Measurements from ENCODE around the gene MMS22L.

MMS22L gene

DNA sequence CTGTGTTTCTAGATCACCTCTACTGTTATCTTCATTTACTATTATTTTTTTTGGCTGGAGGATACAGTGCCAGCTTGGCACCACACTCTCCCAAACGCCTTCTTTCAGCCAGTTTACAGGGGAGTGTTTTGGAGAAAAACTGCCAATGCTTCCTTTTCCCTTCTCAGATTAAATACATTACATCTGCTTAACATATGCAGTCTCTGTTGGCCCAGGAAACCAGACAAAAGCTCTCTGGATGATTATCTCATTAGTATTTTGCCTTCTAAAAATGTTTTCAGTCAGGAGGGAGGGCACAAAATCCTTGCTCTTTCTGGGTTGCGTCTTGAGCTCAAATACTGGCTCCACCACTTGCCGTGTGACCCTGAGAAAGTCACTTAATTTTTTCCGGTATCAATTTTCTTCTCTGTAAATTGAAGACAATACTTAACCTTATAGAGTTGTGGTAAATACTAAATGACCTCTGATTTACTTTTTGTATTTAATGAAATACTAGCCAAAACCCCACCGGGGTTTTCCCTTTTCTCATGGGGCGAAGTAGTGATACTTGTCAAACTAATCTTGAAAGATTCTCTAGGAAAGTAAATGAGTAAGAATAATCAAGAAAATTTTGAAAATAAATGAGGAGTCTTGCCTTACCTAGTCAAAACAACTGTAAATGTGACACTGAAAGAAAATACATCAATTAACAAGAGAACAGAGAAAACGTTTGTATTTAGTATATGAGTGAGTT, 146.2 kb downstream of the MMS22L start:
- no peak for DNase-seq

DNA sequence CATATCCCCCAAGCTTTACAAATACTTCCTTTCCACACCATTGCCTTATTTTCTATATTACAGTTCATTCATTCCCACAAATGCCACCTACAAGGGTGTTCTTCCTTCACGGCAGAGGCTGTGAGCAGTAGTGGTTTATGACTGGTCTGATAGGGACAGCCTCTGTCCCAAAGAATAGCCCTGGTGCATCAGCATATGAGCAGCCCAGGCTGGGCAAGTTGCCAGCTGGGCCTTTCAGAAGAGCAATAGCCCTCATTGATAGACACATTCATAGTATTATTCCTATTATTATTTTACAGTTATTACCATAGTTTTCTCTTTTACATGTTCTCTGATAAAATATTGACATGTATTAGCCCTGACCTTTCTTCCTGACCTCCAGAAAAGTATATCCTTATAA, 149.9 kb downstream of the MMS22L start:
- DNase-seq: peak in 1 of 3 experiments; percentile 32

DNA sequence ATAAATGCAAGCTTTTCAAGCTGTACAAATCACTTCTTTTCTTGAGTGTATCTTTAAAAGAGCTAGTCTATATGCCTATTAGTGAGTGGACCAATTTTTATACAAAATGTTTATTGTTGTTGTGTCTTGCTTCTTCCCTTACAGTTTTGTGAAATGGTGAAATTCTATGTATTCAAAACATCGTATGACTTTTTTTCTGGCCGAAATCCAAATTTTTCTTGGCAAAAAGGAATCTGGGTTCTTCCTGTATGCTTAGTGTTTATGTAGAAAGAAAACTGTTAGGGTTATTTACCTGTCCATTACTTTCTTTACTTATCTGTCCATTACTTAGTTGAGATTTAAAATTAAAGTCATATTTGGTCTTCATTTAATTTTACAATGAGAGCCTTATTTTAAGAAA, 153.9 kb downstream of the MMS22L start:
- no peak for DNase-seq

- DNase-seq: no peak
Observed at GRCh38 chr6:97128507-97128906, 154.5 kb downstream of the MMS22L start.

- no peak for DNase-seq
Observed at GRCh38 chr6:97123652-97124051, 159.4 kb downstream of the MMS22L start.

- no peak for DNase-seq
Observed at GRCh38 chr6:97123112-97123511, 159.9 kb downstream of the MMS22L start.

DNA sequence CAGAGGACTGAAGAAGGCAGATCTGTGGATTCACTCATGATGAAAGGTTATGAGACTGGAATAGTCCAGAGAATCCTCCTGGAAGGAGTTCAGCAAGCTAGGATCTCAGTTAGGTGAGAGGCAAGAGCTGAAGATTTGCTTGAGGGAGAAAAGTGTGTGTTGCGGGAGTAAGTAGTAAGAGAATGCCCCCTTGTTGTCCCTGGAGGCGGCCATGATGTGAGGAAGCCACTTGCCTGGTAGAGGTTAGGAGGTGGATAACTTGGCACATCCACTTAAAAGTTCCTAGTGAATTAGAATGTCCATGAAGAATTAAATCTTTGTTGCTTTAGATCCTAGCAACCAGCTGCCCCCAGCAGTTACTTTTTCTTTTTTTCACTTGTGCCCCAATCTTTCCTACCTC, 162.5 kb downstream of the MMS22L start:
- DNase-seq: no peak

GRCh38 chr6:97114645-97115044, 168.4 kb downstream of the MMS22L start:
- DNase-seq: no peak

GRCh38 chr6:97113170-97113569, 169.8 kb downstream of the MMS22L start:
- DNase-seq: no peak

DNA sequence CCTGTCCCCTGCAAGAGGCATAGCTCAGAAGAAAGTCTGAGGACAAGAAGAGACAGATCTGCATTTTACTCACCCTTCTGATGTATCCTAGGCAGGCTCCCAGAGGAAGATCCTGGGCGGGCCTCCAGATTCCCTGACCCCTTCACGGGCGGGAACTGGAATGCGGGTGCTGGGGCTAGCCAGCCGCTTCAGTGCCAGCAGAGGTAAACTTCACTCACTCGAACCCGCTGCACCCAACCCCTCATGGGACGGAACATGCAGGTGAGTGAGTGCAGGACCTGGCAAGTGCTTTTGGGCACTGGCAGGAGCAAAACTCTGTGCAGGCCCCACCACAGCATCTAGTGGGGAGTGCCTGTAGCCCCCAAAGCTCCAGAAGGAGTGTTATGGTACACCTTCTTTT, 171.8 kb downstream of the MMS22L start:
- DNase-seq: no peak

DNA sequence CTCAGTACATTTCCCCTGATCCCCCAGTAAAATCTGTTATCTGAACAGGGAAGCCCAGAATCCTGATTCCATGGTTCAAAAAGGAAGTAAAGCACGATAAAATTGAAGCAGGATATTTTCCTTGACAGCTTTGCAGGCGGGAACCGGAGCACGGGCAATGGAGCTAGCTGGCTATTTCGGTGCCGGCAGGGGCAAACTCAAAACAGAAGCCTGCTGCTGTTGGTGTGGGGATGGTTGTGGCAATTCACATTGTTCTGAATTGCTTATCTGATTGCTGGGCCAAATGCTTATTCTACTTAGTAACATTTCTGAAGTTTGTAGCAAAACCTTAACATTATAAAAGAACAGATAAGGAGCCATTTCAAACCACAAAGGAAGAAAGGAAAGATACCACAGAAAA, 172.4 kb downstream of the MMS22L start:
- no peak for DNase-seq

DNA sequence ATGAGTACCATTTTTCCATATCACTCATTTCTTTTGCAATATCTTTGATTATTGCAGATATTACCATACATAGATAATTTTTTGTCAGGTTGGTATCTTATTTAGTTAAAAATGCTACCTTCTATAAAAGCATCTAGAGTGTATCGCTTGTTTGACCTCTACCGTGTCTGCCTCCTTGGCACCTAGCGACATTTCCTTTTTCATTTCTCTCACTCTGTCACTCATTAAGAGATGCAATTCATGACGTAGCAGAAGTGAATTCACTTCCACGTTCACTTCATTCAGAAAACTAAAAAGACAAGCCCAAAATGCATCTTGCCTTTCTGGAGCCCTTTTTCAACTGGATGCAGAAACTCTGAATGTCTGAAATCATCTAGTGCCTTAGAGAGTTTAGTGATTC, 172.9 kb downstream of the MMS22L start:
- no peak for DNase-seq

GRCh38 chr6:97109444-97109843, 173.6 kb downstream of the MMS22L start:
- no peak for DNase-seq

DNA sequence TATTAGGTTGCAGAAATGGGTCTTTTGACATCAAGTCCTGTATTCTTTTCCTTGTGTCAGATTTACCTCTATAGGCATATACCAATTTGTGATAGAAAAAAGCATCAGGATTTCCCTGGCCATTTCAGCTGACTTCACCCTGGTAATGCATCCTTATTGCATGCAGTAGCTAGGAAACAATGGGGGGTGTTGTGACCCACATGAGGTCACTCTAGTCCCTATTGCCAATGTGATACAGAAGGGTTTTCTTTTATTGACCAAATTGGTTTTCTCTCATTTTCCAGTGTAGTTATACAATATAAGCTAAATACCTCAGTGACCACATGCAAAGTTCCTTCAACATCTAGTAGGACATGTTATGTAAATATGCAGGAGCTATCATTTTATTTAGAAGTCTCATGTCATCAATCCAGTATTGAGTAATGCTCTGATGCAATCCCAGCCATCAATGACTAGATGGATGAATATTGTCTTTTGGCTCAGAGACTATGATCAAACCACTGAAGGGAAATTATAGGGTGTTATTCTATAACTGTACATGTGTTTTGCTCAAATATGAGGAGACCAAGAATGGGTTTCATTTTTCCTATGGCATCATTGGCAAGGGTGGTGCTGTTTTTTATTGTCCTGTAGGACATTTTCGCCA, 180.7 kb downstream of the MMS22L start:
- no peak for DNase-seq

DNA sequence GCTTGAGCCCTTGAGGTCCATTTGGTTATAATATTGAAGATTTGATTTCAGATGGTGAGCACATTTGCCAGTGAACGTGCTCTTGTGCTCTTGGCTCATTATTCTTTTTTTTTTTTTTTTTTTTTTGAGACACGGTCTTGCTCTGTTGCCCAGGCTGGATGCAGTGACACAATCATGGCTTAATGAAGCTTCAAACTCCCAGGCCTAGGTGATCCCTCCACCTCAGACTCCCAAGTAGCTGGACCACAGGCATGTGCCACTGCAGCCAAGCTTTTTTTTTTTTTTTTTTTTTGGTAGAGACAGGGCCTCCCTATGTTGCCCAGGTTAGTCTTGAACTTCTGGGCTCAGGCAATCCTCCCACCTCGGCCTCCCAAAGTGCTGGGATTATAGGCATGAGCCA, 182.3 kb downstream of the MMS22L start:
- DNase-seq: no peak

DNA sequence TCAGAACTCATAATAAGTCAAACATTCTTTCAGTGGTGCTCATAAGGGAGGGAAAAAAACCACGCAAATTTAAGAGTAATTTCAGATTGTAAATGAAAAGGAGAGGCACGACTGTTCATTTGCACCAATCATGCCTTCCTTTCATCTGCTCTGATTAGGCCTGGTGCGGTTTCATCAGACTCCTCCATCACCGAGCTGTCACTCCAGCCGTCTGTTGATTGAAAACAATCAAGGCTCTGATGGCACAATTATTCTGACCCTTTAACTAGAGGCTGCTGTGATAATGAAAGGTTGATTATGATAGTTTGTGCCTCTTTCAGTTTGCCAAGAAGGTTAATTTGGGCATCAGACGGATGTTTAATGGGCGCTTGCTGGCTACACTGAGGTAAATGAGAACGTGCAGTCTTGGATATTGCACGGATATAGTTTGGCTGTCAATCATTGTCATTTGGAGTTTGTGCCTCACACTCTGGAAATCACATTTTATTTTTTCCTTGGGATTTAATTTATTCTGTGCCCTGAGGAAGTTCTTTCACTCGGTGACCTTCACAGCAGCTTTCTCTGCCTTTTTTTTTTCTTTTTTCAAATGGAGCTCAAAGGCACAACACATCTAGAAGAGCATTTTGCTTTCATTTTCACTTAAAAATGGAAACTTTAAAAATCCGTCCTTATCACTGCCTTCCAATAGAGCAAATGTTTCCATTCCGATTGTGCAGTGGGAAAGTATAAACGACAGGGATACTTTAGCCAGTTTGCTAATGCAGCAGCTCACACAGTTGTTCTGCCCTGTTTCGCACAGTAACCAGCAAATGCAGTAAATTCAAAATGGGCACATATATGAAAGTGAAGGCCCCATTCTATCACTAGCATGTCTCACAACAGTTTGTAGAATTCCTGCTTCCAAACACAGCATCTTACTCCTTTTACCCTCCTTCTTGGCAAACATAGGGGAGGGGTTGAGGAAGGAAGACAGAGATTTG, 185.7 kb downstream of the MMS22L start:
- DNase-seq: peak in 2 of 3 experiments; percentile 65 to 93

- peak in 1 of 3 experiments; percentile 31 for DNase-seq
Observed at GRCh38 chr6:97095311-97095850, 187.6 kb downstream of the MMS22L start.

DNA sequence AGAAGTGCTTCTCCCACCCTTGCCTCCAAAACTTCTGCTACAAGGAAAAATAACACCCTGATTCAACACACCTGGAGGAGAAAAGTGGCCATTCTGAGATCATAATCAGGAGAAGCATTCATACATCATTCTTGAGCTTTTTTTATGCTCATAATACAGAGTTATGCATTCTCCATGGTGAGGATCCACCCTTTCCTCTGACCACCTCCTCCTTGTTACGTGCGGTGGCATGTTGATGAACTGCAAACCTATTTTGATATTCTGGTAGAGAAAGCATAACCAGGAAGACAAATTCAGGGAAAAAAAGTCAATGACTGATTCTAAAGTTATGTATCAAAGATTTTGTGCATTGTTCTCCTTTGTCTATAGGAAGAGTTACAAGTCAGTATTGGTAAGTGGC, 188.6 kb downstream of the MMS22L start:
- DNase-seq: no peak

- DNase-seq: peak in 1 of 3 experiments; percentile 23
Observed at GRCh38 chr6:97092673-97093305, 190.2 kb downstream of the MMS22L start.
